Measurements from ENCODE around the gene MYOD1.

The MYOD1 gene

DNA sequence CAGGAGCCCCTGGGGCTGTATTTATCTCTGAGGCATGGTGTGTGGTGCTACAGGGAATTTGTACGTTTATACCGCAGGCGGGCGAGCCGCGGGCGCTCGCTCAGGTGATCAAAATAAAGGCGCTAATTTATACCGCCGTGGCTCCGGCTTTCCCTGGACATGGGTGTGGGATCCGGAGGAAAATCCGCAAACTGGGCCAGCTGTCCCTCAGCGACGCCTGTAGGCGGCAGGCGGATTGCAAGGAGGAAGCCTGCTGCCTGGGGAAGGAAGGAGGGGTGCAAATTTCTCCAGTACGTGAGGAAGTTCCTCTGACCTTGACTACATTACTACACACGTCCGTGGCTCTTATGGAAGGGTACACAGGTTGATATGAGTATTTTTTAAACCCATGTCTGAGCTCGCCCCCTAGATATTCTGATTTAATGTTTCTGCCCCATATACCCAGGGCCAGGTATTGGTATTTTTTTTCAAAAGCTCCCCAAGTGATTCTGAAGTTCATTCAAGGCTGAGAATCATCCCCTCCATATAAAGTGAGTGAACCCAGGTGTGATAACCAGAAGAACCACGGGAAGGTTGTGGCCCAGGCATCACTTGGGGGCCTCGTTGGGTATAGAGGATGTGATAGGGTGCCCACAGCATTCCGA lies 2.8 kb downstream of the MYOD1 start:
- FAIRE-seq = no peak
- no peak for DNase-seq (ENCODE audit: insufficient read length, low spot score)
- TF ChIP-seq, protein P1, sequence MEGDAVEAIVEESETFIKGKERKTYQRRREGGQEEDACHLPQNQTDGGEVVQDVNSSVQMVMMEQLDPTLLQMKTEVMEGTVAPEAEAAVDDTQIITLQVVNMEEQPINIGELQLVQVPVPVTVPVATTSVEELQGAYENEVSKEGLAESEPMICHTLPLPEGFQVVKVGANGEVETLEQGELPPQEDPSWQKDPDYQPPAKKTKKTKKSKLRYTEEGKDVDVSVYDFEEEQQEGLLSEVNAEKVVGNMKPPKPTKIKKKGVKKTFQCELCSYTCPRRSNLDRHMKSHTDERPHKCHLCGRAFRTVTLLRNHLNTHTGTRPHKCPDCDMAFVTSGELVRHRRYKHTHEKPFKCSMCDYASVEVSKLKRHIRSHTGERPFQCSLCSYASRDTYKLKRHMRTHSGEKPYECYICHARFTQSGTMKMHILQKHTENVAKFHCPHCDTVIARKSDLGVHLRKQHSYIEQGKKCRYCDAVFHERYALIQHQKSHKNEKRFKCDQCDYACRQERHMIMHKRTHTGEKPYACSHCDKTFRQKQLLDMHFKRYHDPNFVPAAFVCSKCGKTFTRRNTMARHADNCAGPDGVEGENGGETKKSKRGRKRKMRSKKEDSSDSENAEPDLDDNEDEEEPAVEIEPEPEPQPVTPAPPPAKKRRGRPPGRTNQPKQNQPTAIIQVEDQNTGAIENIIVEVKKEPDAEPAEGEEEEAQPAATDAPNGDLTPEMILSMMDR (IDR thresholded peaks at IDR 0.05; ENCODE audit: insufficient read depth, missing control alignments) = peak; percentile 59

DNA sequence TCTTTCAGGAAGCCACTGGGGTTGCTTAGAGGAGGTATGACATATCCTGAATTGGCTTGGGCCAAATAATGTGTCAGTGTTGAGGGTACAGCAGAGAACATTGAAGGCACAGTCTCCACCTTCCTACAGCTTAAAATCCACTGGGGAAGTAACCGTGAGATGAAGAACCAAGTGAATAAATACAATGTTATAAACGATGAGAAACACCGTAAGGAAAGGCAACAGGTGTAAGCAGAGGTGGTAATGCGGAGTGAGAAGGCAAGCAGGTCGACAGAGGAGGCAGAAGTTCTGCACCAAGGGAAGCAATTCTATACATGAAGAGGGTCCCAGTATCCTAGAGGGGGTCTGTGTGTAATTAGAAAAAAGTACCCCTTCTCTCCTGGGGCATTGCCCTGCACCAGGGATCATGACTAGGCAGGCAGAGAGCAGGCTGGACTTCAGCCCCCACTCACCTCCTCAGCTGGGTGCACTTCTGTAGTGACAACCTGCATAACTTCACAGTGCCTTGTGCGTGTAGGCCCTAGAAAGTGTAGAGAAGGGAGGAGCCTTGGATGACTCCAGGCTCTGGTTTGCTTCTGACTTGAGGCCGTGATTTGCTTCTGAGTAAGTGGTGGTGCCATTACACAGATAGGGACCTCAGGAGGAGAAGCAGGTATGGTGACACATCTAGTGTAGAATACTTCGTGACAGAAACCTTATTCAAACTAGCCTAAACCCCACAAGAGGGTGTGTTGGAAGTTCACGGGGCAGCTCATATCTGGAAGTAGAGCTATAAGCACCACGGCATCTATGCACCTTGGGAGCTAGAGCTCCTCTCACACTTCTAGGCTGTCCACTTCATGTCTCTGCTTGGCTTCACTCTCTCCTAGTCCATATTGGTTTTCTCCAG lies 4.9 kb downstream of the MYOD1 start:
- DNase-seq (ENCODE audit: insufficient read length, low spot score) (no peak), FAIRE-seq (no peak)
- TF ChIP-seq, protein P1 (IDR thresholded peaks at IDR 0.05; ENCODE audit: insufficient read depth, missing control alignments) = no peak

DNA sequence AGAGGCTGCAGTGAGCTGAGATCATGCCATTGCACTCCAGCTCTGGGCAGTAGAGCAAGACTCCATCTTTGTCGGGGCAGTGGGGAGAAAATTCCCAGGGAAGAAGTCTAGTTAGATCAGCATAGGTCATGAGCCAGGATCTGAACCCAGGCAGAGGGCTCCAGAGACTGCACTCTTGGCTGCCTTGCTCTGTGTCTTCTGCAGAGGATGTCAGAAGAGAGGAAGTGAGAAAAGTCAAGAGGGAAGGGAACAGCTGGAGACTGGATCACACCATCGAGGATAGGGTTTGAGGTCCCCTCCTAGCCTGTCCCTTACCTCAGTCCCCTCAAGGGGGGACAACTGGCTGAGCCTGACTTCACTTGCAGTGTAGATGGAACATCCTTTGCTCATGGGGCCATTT lies 5.8 kb downstream of the MYOD1 start:
- FAIRE-seq (no peak), DNase-seq (ENCODE audit: insufficient read length, low spot score) (no peak)
- TF ChIP-seq, protein P1 (IDR thresholded peaks at IDR 0.05; ENCODE audit: insufficient read depth, missing control alignments) = no peak

DNA sequence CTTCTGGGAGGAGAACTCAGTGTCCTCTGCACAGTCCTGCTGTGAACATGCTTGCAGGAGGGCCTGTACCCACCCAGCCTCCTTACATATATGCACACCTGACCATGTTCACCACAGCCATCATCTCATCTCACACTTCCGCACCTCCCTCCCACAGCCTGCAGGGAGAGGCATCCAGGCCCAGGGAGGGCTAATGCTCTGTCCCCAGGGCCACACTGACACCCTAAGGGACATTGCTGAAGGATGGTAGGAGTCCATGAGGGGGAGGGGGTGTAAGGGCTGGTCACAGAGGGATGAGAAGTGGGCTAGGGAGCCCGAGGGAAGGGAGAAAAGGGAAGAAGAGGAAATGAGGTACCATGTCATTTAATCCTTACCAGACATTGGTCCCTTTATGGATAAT lies 10.8 kb downstream of the MYOD1 start:
- no peak for DNase-seq (ENCODE audit: insufficient read length, low spot score)
- no peak for FAIRE-seq
- TF ChIP-seq, protein P1 (IDR thresholded peaks at IDR 0.05; ENCODE audit: insufficient read depth, missing control alignments) = no peak

DNA sequence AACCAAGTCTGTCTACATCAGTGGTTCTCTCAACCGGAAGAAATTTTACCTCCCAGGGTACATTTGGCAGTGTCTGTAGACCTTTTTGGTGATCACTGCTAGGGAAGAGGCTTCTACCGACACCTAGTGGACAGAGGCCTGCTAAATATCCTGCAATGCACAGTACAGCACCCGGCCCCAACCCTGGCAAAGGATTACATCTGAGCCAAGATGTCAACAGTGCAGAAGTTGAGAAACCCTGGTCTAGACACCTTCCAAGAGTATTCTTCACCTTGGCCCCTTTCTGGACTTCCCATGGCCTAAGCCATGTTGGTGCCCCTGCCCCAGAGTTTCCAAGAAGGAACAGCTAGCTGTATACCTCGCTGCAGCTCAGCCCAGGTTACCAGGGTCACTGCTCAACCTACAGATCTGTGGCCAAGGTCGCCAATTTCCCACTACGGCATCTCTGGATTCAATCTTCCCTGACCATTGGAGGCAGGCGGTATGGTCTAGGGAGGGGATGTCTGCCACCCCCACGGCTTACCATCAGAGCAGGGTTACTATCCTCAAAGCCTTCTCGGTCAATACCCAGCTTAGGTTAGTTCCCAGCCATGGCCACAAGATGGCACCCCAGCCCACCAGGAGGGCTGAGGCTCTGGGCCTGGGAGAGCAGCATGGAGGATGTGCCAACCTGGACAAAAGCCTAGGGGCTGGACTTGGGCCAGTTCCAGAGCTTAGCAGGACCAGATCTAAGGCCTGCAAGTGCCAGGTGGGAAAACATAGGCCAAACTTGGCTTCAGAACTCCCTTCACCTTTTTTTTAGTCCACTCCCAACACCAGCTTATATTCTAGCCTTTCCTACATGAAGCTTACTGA lies 11.5 kb downstream of the MYOD1 start:
- DNase-seq (ENCODE audit: insufficient read length, low spot score) = peak; percentile 89
- TF ChIP-seq, protein P1 (IDR thresholded peaks at IDR 0.05; ENCODE audit: insufficient read depth, missing control alignments) = peak; percentile 98
- peak; percentile 46 for FAIRE-seq

DNA sequence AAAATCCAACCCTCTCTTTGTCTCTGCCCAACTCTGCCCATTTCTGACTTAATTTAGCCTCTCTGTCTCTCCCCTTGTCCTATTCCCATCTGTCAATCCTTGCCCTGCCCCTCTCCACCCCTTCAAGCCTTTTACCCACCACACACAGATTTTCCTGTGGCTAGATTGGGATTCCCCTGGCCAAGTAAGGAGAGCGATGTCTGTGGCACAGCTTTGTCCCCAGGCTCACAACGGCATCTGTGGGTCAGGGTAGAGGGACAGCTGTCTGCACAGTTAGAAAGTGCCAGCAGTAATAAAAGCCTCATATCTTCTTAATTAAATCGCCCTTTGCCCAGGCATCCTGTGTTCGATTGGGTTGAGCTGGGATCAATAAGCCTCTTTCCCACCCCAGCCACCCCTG lies 13.9 kb downstream of the MYOD1 start:
- DNase-seq (ENCODE audit: insufficient read length, low spot score) = no peak
- TF ChIP-seq, protein P1 (IDR thresholded peaks at IDR 0.05; ENCODE audit: insufficient read depth, missing control alignments) = no peak
- FAIRE-seq = no peak
